Trophoblast cell (in vitro differentiated cells and primary cell): Measurements from ENCODE around the gene SLC39A5.
A peak's percentile ranks its signal among the peaks of the same experiment; 100 is the strongest.
"Not testable (repeated sequence)": the region's sequence is repeated elsewhere in the genome, so short reads cannot be mapped to it uniquely, and the experiment has no call there.

Source experiments
- DNase-seq, 2 donors: peaks; one replicate each; pipeline ENCODE4 v3.0.0-alpha.2; 2016
- H2AFZ ChIP-seq: 2 replicates; pipeline ENCODE4 v1.6.1; 2013; ENCODE audit warnings: low read length, moderate library complexity, mild to moderate bottlenecking; ENCODE audit not compliant: insufficient read depth, poor library complexity
- H2AK5ac ChIP-seq: 2 replicates; pipeline ENCODE4 v1.6.1; 2013; ENCODE audit warnings: mild to moderate bottlenecking, low read length
- H2BK120ac ChIP-seq: 2 replicates; pipeline ENCODE4 v1.6.1; 2013; ENCODE audit warnings: low read length, mild to moderate bottlenecking, moderate library complexity; ENCODE audit not compliant: insufficient read depth, poor library complexity
- H2BK12ac ChIP-seq: 2 replicates; pipeline ENCODE4 v1.6.1; 2013; ENCODE audit warnings: mild to moderate bottlenecking, low read length, moderate library complexity
- H2BK5ac ChIP-seq: 2 replicates; pipeline ENCODE4 v1.6.1; 2013; ENCODE audit warnings: low read length, low read depth, moderate library complexity, mild to moderate bottlenecking; ENCODE audit not compliant: poor library complexity
- H3K14ac ChIP-seq: 2 replicates; pipeline ENCODE4 v1.6.1; 2013; ENCODE audit warnings: mild to moderate bottlenecking, low read length
- H3K18ac ChIP-seq: 2 replicates; pipeline ENCODE4 v1.6.1; 2013; ENCODE audit warnings: mild to moderate bottlenecking, low read length
- H3K23ac ChIP-seq: 2 replicates; pipeline ENCODE4 v1.6.1; 2013; ENCODE audit warnings: low read length
- H3K27ac ChIP-seq: 2 replicates; pipeline ENCODE4 v1.5.1; 2013; ENCODE audit warnings: low read depth, mild to moderate bottlenecking, inconsistent platforms, low read length, moderate library complexity
- H3K27me3 ChIP-seq: 2 replicates; pipeline ENCODE4 v1.6.1; 2013; ENCODE audit warnings: inconsistent platforms, mild to moderate bottlenecking, low read length, moderate library complexity; ENCODE audit not compliant: insufficient read depth
- H3K36me3 ChIP-seq, 2 experiments: 1 replicate in 1 of 2; 2 replicates in 1 of 2; pipeline ENCODE4 v1.6.1; 2013; ENCODE audit warnings: low read length in 2 of 2, mild to moderate bottlenecking in 2 of 2, moderate library complexity in 1 of 2; ENCODE audit not compliant: insufficient read depth in 2 of 2, control insufficient read depth in 1 of 2
- H3K4ac ChIP-seq: 2 replicates; pipeline ENCODE4 v1.6.1; 2013; ENCODE audit warnings: low read depth, mild to moderate bottlenecking, low read length, moderate library complexity
- H3K4me1 ChIP-seq, 2 experiments: 1 replicate in 1 of 2; 2 replicates in 1 of 2; pipeline ENCODE4 v1.6.1; 2013; ENCODE audit warnings: low read length in 2 of 2, mild to moderate bottlenecking in 2 of 2, moderate library complexity in 1 of 2; ENCODE audit not compliant: insufficient read depth in 2 of 2, control insufficient read depth in 1 of 2
- H3K4me2 ChIP-seq: 2 replicates; pipeline ENCODE4 v1.6.1; 2013; ENCODE audit warnings: inconsistent platforms, mild to moderate bottlenecking, low read length, moderate library complexity
- H3K4me3 ChIP-seq: 2 replicates; pipeline ENCODE4 v1.5.1; 2013; ENCODE audit warnings: mild to moderate bottlenecking, low read depth, low read length, inconsistent platforms
- H3K79me1 ChIP-seq: one replicate; pipeline ENCODE4 v1.6.1; 2013; ENCODE audit warnings: low read length
- H3K79me2 ChIP-seq: 2 replicates; pipeline ENCODE4 v1.6.1; 2013; ENCODE audit warnings: low read length, mild to moderate bottlenecking; ENCODE audit not compliant: control insufficient read depth, insufficient read depth, poor library complexity
- H3K9ac ChIP-seq: 2 replicates; pipeline ENCODE4 v1.6.1; 2013; ENCODE audit warnings: mild to moderate bottlenecking, low read length
- H3K9me3 ChIP-seq: 2 replicates; pipeline ENCODE4 v1.6.1; 2013; ENCODE audit warnings: low read depth, mild to moderate bottlenecking, control low read depth, inconsistent platforms, low read length; ENCODE audit not compliant: insufficient read depth
- H4K12ac ChIP-seq: 2 replicates; pipeline ENCODE4 v1.6.1; 2013; ENCODE audit warnings: low read depth, mild to moderate bottlenecking, low read length, moderate library complexity
- H4K8ac ChIP-seq: 2 replicates; pipeline ENCODE4 v1.6.1; 2013; ENCODE audit warnings: low read depth, mild to moderate bottlenecking, low read length, moderate library complexity
- H4K91ac ChIP-seq: one replicate; pipeline ENCODE4 v1.6.1; 2013; ENCODE audit warnings: low read depth, mild to moderate bottlenecking, low read length, moderate library complexity
- WGBS: extraction: QIAGEN DNeasy Blood & Tissue Kit; methylation state at CpG from one replicate; pipeline ENCODE4 v1.1.7; 2013; ENCODE audit warnings: missing lambda C conversion rate; ENCODE audit not compliant: insufficient read length, insufficient coverage; ENCODE audit errors: extremely low coverage; 5-methylcytosine and 5-hydroxymethylcytosine counted together

SLC39A5 gene

DNA sequence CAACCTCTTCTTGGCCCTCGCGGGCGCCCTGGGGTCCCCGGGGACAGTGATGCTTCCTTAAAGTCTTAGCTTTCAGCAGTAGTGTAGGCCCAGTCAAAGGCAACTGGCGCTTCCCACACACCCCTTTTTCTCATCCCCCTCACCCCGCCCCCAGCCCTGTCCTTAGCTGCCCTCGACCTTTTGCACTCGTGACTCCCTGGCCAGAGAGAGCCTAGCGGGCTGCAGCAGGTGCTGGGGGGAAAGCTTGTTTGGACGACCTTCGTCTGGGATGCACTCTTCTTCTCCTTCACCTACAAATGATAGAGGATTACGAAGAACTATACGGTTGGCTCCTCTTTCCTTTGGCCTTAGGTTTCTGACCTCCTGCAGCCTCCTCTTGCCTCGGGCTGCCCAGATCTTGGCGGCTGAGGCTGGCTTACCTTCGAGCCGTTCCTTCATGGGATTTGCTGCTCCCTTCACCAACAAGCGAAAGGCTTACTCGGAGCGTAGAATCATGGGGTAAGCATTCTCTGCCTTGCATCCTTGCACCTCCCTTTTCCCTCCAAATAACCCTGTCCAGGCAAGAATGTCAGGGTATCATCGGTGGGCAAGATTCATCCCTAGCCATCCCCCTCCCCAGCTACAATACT is 37.7 kb downstream of the SLC39A5 start:
- no peak overlapping the region for H4K91ac ChIP-seq
- peaks cover 2% of the 10 kb centered on the region for H3K79me2 ChIP-seq
- peaks cover 8 to 16% of the 10 kb centered on the region in 2 experiments for H3K36me3 ChIP-seq
- H3K4me3 ChIP-seq, result peak overlapping the region; percentile 83
- peaks cover 3% of the 10 kb centered on the region for H3K79me1 ChIP-seq
- H2BK5ac ChIP-seq, result no peak overlapping the region
- H3K4me2 ChIP-seq, result peak overlapping the region; percentile 82
- no peak overlapping the region for H2AK5ac ChIP-seq
- H3K18ac ChIP-seq, result no peak overlapping the region
- no peak overlapping the region for H3K14ac ChIP-seq
- no peak overlapping the region for H4K12ac ChIP-seq
- no peaks in the 10 kb centered on the region for H3K9me3 ChIP-seq
- H3K4me1 ChIP-seq, result peaks cover 2 to 4% of the 10 kb centered on the region in 2 experiments
- H3K27me3 ChIP-seq, result no peaks in the 10 kb centered on the region
- H3K23ac ChIP-seq, result no peak overlapping the region
- no peak overlapping the region for H3K27ac ChIP-seq
- no peak overlapping the region for H2BK120ac ChIP-seq
- no CpG with 5 or more reads among the region's 21 CpGs for WGBS
- H3K4ac ChIP-seq, result no peak overlapping the region
- H3K9ac ChIP-seq, result peak overlapping the region; percentile 20
- peak overlapping the region; percentile 42 for H4K8ac ChIP-seq
- peak; percentile 30 to 44 for DNase-seq
- no peak overlapping the region for H2BK12ac ChIP-seq
- peak overlapping the region; percentile 31 for H2AFZ ChIP-seq

- no peak overlapping the region for H3K4ac ChIP-seq
- no peak overlapping the region for H2BK5ac ChIP-seq
- no peak overlapping the region for H4K8ac ChIP-seq
- no peak overlapping the region for H3K14ac ChIP-seq
- H3K36me3 ChIP-seq, result peaks cover 34 to 49% of the 10 kb centered on the region in 2 experiments
- H3K9me3 ChIP-seq, result no peaks in the 10 kb centered on the region
- peaks cover 2 to 4% of the 10 kb centered on the region in 2 experiments for H3K4me1 ChIP-seq
- H3K4me2 ChIP-seq, result no peak overlapping the region
- peak in 1 of 2 donors; percentile 41 for DNase-seq
- H3K27me3 ChIP-seq, result no peaks in the 10 kb centered on the region
- no peak overlapping the region for H3K23ac ChIP-seq
- no peak overlapping the region for H3K4me3 ChIP-seq
- H3K79me2 ChIP-seq, result peaks cover 2% of the 10 kb centered on the region
- no peak overlapping the region for H2AK5ac ChIP-seq
- no CpG with 5 or more reads among the region's 1 CpG for WGBS
- H3K9ac ChIP-seq, result no peak overlapping the region
- peaks cover 3% of the 10 kb centered on the region for H3K79me1 ChIP-seq
- H2AFZ ChIP-seq, result no peak overlapping the region
- no peak overlapping the region for H4K91ac ChIP-seq
- H2BK12ac ChIP-seq, result no peak overlapping the region
- H3K27ac ChIP-seq, result no peak overlapping the region
- H3K18ac ChIP-seq, result no peak overlapping the region
- no peak overlapping the region for H4K12ac ChIP-seq
- no peak overlapping the region for H2BK120ac ChIP-seq
Measured at GRCh38 chr12:56271031-56271430, 41.2 kb downstream of the SLC39A5 start.

- H2BK5ac ChIP-seq, H3K9ac ChIP-seq, H3K9me3 ChIP-seq, H3K27ac ChIP-seq, H2BK120ac ChIP-seq, H3K18ac ChIP-seq, H3K4ac ChIP-seq, H3K4me2 ChIP-seq, H3K79me1 ChIP-seq, H2BK12ac ChIP-seq, H3K79me2 ChIP-seq, H3K14ac ChIP-seq, DNase-seq, H3K4me3 ChIP-seq, H2AK5ac ChIP-seq, H4K8ac ChIP-seq, H4K12ac ChIP-seq, H3K23ac ChIP-seq, H2AFZ ChIP-seq, H3K27me3 ChIP-seq, H3K4me1 ChIP-seq, H4K91ac ChIP-seq: not testable (repeated sequence)
- H3K36me3 ChIP-seq, result peaks cover 39 to 53% of the 10 kb centered on the region in 2 experiments
- no CpG with 5 or more reads among the region's 2 CpGs for WGBS
Measured at GRCh38 chr12:56272468-56272867, 42.6 kb downstream of the SLC39A5 start.

DNA sequence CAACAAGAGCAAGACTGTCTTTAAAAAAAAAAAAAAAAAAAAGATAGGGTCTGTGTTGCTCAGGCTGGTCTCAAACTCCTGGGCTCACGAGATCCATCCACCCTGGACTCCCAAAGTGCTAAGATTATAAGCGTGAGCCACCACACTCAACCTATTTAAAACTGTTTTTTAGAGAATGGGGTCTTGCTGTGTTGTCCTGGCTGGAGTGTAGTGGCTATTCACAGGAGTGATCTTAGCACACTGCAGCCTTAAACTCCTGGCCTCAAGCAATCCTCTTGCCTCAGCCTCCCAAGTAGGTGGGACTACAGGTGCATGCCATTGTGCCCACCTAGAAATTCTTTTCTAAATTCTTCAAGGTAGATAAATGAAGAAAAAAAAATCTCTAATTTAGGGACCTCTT is 44.4 kb downstream of the SLC39A5 start:
- Histone ChIP-seq H4K91ac (no peak overlapping the region), H3K4me2 (no peak overlapping the region), H3K27me3 (no peaks in the 10 kb centered on the region)

More for the DNA sequence above, 44.4 kb downstream of the SLC39A5 start:
- H3K14ac ChIP-seq, result no peak overlapping the region
- no peak overlapping the region for H3K4me3 ChIP-seq
- no peak overlapping the region for H2BK12ac ChIP-seq
- H3K23ac ChIP-seq, result no peak overlapping the region
- no peak overlapping the region for H3K18ac ChIP-seq
- no peaks in the 10 kb centered on the region for H3K79me2 ChIP-seq
- no peak overlapping the region for H2AFZ ChIP-seq
- H3K36me3 ChIP-seq, result peaks cover 55 to 70% of the 10 kb centered on the region in 2 experiments
- H3K4me1 ChIP-seq, result no peaks in the 10 kb centered on the region
- no peak overlapping the region for H3K27ac ChIP-seq
- H3K9me3 ChIP-seq, result no peaks in the 10 kb centered on the region
- H4K12ac ChIP-seq, result no peak overlapping the region
- no peak overlapping the region for H2AK5ac ChIP-seq
- H3K79me1 ChIP-seq, result no peaks in the 10 kb centered on the region
- no peak overlapping the region for H2BK120ac ChIP-seq
- no peak overlapping the region for H3K9ac ChIP-seq
- DNase-seq, result no peak
- H2BK5ac ChIP-seq, result no peak overlapping the region
- no peak overlapping the region for H3K4ac ChIP-seq
- no peak overlapping the region for H4K8ac ChIP-seq
- WGBS, result no CpG with 5 or more reads among the region's 2 CpGs
